A549 (cell line): ENCODE data around the gene PET117.

Experiments
- EP300 ChIP-seq, 2 experiments: fragments of >200 bp; sonication (Bioruptor Twin); formaldehyde crosslinking; IDR thresholded peaks; 2 replicates in 1 of 2; 3 replicates in 1 of 2; pipeline ENCODE4 v1.6.1; 2016 to 2017
- MYC ChIP-seq: IDR thresholded peaks from 2 replicates; pipeline ENCODE4 v1.6.1; 2012; ENCODE audit warnings: mild to moderate bottlenecking, inconsistent platforms, low read length, improper control_type of control experiment, borderline replicate concordance
- RCOR1 ChIP-seq: fragments of 150-350 bp; IDR thresholded peaks from 2 replicates; pipeline ENCODE4 v1.6.1; 2014; ENCODE audit warnings: antibody characterized with exemption, low read length, low read depth
- TF ChIP-seq, protein P1 (sequence below): fragments of >200 bp; sonication (Bioruptor Twin); formaldehyde crosslinking; IDR thresholded peaks from 3 replicates; pipeline ENCODE4 v1.5.1; 2016

DNA sequence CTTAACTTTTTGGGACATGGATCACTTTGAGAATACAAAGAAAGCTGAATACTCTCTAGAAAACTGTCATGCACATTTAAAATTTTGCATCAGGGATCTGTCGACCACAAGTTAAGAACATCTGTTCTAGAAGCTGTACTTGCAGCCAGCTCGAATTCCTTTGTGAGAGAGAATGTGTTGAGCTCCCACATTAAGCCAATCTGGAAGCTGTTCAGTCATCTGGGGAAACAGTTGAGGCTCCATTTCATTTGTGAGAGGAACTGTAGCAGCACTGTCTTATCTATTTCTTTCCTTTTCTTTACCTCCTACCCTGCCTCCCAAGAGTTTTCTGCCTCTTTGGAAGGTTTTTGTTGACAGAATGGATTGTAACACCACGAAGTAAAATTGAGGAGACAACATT lies 50.8 kb downstream of the PET117 start:
- TF ChIP-seq MYC (no peak), RCOR1 (no peak), EP300 (IDR thresholded peaks at IDR 0.05) (no peak)
- TF ChIP-seq, protein P1, sequence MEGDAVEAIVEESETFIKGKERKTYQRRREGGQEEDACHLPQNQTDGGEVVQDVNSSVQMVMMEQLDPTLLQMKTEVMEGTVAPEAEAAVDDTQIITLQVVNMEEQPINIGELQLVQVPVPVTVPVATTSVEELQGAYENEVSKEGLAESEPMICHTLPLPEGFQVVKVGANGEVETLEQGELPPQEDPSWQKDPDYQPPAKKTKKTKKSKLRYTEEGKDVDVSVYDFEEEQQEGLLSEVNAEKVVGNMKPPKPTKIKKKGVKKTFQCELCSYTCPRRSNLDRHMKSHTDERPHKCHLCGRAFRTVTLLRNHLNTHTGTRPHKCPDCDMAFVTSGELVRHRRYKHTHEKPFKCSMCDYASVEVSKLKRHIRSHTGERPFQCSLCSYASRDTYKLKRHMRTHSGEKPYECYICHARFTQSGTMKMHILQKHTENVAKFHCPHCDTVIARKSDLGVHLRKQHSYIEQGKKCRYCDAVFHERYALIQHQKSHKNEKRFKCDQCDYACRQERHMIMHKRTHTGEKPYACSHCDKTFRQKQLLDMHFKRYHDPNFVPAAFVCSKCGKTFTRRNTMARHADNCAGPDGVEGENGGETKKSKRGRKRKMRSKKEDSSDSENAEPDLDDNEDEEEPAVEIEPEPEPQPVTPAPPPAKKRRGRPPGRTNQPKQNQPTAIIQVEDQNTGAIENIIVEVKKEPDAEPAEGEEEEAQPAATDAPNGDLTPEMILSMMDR = no peak
